Colon (tissue), 2 donors: ENCODE data around the gene SCRG1.

Experiments
- FAIRE-seq: peaks from 2 replicates; lab custom pipeline; 2012; peaks lifted over from hg19 to GRCh38; lab: Jason Lieb, UNC
- donor health status: control.
- donor health status: control.

SCRG1 gene

GRCh38 chr4:173360587-173361221 is 38.2 kb downstream of the SCRG1 start:
- no peak for FAIRE-seq

DNA sequence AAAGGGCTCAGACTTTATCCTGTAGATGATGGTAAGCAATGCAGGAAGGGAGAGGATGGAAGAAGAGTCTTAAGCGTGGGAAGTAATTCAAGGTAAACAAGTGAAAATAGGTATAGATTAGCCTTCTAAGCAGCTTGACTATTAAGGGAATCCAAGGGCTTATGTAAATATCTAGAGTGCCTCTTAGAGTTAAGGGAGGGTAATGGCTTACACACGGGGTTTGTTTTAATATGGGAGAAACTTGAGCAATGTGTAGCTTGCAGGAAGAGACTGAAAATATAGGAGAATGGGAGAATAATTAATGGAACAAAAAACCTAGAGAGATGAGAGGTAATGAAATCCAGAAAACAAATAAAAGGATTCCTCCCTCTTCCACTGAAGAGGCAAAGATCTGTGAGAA is 41.0 kb downstream of the SCRG1 start:
- FAIRE-seq: no peak

DNA sequence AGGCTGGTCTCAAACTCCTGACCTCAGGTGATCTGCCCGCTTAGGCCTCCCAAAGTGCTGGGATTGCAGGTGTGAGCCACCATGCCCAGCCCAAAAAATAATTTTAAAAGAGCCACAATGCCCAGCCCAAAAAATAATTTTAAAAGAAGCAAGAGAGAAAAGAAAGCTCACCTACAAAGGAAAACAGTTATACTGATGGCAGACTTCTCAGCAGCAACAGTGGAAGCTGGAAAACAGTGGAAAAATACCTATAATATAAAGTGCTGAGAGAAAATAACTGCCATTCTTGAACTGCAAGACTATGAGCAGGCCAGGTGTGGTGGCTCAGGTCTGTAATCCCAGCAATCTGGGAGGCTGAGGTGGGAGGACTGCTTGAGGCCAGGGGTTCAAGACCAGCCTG is 51.4 kb downstream of the SCRG1 start:
- no peak for FAIRE-seq

DNA sequence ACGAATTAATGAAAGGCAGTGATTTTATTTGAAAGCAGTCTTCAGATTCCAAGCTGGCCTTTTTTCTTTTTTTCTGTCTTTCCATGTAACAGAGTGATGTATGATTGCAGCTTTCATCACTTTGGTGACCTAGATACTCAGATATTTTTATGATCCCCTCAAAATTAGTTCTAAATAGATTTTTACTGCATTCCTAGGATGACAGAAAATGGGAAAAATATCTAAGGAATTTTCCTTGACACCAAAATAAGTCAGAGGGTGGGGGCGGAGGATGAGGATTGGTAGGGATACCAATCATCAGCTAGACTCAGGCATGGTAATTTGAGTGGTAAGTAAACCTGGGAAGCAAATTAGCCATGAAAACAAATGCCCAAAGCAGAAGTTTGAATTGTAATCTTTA is 52.8 kb downstream of the SCRG1 start:
- FAIRE-seq: no peak

GRCh38 chr4:173345648-173346047 is 53.3 kb downstream of the SCRG1 start:
- FAIRE-seq: no peak

DNA sequence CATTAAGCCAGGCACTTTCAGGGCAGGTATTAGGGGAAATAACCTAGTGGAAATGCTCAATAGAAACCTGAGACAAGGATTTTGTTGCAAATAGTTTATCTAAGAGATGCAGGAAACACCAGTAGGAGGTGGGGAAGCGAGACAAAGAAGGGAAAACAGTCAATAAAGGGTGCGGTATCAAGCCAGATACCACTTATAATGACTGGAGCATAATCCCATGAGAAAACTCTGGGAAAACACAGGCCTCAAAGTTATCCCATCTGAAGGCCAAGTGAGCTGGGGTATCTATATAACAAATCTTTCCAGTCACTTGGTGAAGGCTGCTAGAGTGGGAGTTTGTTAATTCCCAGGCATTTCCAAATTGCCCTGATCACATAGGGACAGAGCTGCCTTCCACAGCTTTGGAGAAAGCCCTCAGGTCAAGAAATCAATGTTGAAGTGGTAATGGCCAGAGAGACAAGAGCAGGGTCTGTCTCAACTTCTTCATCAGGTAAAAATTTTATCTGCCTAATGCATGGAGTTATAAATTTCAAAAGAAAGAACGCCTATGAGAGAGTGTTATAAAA is 55.0 kb downstream of the SCRG1 start:
- no peak for FAIRE-seq

DNA sequence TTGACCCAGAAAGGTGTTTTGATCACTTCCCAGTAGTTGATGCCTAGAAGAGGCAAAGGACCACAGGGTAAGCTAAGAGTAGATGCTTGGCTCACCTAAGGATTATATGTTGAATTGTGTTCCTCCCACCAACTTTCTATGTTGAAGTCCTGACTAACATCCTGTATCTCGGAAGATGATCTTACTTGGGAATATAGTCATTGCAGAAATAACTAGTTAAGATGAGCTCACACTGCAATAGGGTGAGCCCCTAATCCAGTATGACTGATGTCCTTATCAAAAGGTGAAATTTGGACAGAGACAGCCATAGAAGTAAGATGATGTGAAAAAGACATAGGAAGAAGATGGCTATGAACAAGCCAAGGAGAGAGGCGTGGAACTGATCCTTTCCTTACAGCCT is 61.5 kb downstream of the SCRG1 start:
- no peak for FAIRE-seq

- FAIRE-seq: no peak
Observed at GRCh38 chr4:173334891-173335752, 63.8 kb downstream of the SCRG1 start.
